M059J (cell line): ENCODE data around the gene TNS3. TPM values are rescaled to one million over a fixed set of nuclear protein-coding genes. Genes with fewer than 3 reads are reported as not detected.
"Not testable (repeated sequence)": the region's sequence is repeated elsewhere in the genome, so short reads cannot be mapped to it uniquely, and the experiment has no call there.

Experiments
- DNase-seq: peaks from one replicate; pipeline ENCODE4 v3.0.0-alpha.2; 2012; ENCODE audit warnings: low read depth
- total RNA-seq: library from RNA; depleted of rRNA; stranded (reverse); fragments of >200 nt; shearing (Covaris generic); gene quantifications from 2 replicates; pipeline ENCODE4 v1.2.3, GENCODE V29; 2014

Gene TNS3
- total RNA-seq, 1 experiment from 2014 or later, result 115 TPM

DNA sequence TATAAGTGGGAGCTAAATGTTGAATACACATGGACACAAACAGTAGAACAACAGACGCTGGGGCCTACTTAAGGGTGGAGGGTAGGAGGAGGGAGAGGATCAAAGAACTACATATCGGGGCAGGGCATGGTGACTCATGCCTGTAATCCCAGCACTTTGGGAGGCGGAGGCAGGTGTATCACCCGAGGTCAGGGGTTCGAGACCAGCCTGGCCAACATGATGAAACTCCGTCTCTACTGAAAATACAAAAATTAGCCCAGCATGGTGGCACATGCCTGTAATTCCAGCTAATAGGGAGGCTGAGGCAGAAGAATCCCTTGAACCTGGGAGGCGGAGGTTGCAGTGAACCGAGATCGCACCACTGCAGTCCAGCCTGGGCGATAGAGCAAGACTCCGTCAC, 319.8 kb downstream of the TNS3 start:
- not testable (repeated sequence) for DNase-seq

DNA sequence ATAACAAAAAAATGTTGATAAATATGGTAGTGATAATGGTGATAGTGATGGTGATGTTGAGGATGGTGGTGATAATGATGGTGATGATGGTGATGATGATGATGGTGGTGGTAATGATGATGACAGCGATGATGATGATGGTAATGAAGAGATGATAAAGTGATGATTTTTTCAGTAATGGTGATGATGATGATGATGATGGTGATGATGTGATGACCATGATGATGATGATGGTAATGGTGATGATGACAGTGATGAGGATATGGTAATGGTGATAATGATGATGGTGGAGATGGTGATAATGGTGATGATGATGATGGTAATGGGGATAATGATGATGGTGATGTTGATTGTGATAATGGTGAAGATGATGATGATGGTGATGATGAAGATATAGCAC, 321.6 kb downstream of the TNS3 start:
- DNase-seq, result no peak

DNA sequence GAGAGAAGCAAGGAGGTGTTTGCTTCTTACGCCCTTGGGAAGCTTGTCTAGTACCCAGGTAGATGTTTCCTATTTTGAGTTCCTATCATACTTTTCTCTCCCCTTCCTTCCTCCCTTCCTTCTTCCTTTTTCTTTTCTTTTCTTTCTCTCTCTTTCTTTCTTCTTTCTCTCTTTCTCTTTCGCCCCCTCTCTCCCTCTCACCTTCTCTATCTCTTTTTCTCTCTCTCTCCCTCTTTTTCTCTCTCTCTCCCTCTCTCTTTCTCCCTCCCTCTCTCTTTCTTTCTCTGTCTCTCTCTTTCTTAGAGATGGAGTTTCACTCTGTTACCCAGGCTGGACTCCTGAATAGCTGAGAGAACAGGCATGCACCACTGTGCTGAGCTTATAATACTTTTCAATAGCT, 322.2 kb downstream of the TNS3 start:
- no peak for DNase-seq

DNA sequence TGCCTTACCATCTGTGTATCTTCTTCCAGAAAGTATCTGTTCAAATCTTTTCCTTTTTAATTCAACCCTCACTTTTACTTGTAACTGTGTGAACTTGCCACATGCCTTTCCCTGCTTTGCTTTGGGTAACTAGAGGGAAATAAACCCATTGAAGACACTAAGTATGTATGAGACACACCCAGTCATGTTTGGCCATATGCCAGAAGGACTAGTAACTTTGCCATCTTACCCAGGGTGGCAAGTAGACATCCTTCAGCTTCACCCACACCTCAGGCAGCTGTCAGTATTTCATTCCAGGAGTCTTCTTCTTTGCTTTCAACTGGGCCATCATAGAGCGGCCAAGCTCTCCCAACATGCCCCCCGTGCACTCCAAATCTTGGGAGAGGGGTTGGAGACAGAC, 323.1 kb downstream of the TNS3 start:
- no peak for DNase-seq

DNA sequence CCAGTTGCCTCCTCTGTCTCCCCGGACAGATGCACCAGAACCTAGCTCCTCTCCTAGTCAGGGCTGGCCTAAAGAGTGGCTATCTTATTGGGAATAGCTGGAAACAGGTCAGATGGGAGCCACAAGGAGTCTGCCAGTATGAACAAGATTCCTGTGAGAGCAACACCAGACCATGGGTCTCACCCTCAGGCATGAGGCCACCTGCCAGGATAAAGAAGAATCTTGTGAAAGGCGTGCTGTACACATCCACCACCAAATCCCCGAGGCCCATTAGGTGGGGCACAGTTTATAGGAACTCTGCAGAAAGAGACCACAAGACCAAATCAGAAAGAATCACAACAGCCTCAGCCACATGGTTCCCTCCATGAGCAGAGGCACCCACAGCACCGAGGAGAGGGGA, 325.9 kb downstream of the TNS3 start:
- no peak for DNase-seq

DNA sequence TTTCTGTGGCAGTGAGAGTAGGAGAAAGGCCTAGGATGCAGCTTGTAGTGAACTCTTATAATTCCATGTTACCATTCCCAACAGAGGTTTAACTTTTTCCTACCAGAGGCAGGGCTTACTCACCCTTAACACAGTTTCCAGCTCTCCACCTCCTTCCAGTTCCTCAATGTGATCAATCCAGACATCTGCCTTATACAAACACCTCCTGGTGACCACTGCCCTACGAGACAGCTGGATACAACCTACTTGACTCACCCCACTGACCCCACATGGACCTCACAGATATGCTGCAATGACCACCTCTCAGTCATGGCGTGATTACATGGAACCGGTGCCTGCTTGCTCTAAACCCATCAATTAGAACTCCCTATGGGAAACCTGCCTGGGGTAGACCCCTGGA, 326.5 kb downstream of the TNS3 start:
- no peak for DNase-seq

DNA sequence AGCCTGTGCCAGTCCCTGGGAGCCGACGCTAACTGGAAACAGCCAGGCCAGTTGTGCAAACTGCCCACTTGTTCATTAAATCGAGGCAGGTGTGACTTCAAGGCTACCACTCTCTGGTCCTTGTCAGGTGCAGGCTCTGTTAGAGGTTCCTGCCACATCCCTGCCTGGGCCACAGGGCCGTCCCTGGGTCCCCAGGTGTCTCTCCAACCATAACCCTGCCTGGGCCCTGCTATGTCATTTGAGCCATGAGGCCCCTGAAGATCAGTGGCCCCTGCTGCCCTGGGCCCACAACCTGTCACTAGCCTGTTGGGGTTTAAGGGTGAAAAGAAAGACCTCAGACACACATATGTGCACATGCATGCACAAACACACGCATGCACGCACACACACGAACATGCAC, 326.9 kb downstream of the TNS3 start:
- no peak for DNase-seq

DNA sequence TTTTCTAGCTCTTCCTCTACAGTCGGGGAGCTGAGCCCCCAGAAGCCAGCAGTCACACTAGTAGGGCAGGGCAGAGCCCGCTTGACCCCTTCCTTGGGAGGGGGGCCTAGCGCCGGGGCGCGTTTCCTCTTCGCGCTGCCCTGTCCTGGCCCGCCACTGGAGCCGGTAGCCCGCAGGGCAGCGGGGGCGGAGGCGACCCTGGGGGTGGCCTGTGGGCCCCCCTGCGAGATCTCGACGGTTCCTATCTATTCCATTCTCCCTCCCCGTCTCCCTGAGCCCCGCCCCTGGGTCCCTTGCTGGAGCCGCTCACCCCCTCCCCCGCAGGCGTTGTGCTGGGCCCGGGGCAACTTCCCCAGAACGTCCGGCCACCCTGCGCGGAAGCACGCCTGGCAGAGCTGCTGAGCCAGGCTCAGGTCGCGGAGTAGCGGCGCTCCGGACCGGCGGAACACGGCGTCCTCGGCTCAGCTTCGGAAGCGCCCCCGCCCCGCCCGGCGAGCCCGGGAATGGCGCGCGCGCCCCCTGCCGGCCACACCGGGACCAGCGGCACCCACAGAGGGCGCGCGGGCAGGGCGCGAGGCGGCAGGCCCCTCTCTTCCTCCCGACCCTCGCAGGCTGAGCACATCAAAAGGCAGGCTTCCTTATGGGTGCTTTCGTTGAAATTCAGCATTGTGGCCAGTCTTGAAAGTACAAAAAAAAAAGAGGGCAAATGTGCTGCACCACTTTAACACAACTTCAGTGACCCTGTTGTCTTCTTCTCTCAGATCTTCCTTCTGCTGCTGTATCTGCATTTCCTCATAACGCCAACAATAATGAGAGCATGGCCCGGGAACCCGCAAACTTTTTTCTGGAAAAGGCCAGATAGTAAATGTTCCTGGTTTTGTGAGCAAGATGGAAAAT, 327.6 kb downstream of the TNS3 start:
- peak; percentile 80 for DNase-seq

DNA sequence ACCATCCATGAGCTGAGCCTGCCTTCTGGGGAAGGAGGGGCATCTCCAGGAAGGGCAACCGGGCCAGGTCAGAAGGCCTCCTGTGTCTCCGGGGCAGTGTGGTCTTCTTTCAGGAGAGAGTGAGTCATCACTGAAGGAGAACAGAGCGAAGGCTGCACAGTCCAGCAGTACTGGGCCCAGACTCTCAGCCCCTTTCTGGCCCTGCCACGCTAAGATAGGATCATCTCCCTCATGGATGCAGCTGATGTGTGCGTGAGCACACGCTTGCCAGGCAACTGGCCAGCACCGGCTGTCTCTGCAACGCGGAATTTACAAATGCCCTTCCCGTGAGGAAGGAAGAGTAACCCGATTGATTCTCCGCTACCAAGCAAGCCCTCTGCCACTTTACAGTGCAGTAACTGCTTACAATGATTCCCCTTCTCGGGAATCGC, 328.2 kb downstream of the TNS3 start:
- peak; percentile 92 for DNase-seq

DNA sequence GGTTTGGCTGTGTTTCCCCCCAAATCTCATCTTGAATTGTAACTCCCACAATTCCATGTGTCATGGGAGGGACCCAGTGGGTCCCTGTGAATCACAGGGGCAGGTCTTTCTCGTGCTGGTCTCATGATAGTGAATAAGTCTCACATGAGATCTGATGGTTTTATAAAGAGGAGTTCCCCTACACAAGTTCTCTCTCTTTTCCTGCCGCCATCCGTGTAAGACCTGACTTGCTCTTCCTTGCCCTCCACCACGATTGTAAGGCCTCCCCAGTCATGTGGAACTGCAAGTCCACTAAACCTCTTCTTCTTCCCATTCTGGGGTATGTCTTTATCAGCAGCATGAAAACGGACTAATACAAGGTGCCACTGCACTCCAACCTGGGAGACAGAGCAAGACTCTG, 329.2 kb downstream of the TNS3 start:
- DNase-seq, result no peak

DNA sequence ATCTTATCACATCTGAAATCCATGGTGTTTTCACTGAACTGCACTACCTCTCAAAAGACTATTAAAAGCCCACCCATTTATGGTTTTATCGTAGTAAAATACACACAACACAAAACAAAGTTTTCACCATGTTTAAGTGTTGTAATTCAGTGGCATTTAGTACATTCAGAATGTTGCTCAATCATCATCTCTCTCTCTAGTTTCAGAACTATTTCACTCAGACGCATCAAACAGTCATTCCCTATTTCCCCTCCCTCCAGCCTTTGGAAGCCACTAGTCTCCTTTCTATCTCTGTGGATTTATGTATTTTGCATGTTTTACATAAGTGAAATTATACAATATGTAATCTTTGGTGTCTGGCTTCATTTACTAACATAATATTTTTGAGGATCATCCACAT, 332.6 kb downstream of the TNS3 start:
- DNase-seq, result no peak

DNA sequence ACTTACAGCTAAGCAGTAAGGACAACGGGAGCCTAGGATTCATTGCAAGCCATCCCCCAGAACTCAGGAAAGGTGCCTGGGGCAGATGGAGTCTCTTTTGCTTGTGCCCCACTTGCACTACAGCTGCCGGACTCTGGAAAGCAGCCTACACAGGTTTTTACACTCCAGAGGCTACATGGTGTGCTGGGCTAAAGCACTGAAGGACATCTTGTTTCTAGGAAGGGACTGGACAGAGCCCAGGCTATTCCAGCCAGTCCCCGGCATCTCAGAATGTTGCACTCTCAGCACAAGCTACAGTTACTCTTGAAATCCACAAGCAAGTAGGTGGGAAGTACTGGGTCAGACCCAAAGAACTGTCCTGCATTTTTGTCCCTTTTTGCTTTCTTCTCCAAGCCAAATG, 333.1 kb downstream of the TNS3 start:
- DNase-seq, result no peak

DNA sequence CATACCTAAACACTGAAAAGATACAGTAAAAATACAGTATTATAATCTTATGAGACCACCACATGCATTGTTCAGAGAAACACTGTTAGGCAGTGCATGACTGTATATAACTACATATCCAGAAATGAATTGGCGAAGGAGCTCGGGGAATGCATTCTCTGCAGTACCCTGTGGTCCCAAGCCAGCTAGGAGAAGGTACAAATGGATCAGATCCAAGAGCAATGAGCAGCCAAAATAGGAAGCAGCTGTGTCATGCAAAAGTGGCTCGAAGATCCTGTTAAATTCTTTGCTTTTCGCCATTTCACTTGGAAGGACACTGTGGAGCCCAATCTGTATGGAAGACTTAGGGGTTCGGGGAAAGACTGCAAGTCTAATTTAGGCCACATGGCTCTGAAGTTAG, 334.8 kb downstream of the TNS3 start:
- no peak for DNase-seq

DNA sequence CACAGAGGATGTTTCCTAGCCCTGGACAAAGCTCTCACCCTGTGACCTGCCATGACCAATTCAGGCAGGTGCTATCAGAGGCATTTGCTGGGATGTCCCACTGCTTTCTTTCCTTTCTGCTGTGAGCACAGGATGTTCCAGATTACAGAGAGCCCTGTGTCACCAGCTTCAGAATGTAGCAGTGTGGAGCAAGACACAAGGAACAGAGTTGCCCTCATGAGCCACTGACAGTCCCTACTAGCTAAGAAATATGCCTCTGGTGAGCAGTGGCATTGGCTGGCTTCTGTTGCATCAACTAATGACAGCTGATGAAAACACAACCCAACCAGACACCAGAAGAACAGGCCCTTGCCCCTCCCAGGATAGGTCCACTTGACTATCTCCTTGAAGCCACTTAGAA, 337.2 kb downstream of the TNS3 start:
- DNase-seq, result no peak

DNA sequence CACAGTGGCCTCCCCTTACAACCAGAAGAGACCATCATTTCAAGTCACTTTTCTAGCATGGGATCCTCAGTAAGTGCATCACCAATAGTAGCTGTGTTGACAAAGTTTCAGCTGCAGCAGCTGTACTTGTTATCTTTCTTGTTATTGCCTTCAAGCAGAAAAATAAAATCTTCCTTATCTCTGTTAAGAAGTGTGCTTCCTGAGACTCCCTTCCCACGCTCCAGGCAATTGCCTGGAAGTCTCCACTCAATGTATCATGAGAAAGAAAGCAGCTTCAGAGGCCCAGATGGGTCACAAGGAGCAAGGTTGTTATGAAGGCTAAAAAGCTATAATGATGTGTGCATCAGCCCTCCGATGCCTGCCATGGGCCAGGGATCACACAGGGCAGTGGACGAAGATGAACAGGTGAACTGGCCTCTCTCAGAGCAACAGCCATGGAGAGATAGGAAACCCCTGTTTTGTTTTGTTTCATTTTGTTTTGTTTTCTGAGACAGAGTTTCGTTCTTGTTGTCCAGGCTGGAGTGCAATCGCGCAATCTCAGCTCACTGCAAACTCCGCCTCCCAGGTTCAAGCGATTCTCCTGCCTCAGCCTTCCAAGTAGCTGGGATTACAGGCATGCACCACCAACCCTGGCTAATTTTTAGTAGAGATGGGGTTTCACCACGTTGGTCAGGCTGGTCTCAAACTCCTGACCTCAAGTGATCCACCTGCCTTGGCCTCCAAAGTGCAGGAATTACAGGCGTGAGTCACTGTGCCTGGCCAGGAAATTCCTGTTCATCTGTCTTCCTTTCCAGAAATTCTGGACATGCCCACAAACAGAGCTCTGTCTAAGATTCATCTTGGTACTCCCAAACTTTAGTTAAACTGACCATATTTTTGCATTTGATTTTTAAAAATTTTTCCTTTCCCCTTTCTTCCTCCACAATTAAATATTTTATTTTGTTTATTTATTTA, 340.5 kb downstream of the TNS3 start:
- DNase-seq, result peak; percentile 61

DNA sequence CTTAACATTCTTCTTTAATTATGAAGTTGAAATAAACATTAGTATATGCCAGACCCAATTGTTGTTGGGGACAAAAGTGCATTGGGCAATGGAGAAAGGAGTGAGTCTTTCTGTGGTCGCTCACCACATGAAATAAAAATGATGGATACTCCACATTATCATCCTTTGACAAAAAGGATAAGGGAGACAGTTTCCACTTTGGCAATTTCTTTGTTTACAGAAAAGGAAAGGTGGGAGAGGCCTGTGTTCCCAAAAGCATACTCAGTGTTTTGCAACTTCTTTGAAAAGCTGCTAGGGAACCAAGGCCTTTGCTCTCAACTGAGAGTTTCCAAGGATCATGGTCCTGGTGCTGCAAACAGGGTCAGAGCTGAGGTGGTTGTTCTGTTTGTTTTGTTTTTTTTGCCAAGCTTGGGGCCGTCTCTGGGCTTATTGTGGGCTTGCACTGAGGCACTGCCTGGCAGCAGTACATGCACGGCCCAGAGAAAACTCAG, 341.9 kb downstream of the TNS3 start:
- DNase-seq, result no peak

DNA sequence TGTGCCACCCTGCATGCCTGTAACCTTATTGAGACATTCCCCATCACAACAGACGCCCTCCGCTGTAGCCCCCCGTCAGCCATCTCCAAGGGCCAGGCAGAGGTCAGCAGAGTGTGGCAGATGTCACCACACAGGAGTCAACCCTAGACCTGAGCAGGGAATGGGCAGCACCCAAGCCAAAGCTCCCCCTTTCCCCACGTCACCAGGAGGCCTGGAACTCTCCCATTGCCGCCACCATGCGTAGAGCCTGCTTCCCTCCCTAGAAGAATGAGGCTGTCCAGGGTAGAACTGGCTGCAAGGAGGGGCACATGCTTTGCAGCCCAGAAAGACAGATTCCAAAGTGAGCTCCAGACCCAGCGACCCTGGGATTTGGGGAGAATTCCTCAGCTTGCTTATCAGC, 342.9 kb downstream of the TNS3 start:
- DNase-seq, result no peak

DNA sequence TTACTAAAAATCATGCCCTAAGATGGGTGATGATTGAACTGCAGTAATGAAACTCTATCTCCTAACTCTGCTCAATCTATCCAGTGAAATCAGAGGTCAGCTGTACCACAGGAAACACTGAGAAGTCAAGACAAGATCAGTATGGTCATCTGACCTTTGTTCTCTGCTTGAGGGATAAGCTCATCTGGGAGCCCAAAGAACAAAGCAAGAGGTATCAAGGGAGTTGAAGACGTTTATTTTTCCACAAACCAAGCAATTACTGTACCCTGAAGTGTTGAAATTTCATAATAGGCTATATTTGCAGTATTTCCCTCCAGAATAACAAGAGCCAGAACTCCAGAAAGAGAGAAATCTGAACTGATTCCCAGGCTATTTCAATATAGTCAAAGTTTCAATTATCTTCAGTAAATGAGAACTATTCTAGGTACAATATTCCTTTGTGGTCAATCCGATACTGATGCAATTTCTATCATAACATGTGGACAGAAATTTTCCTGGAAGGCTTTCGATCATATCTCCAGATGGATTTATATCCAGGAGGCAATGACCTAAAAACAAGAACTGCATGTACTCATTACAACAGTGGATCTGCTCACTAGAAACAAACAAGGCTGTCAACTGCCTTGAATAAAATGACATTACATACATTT, 345.3 kb downstream of the TNS3 start:
- DNase-seq, result no peak

DNA sequence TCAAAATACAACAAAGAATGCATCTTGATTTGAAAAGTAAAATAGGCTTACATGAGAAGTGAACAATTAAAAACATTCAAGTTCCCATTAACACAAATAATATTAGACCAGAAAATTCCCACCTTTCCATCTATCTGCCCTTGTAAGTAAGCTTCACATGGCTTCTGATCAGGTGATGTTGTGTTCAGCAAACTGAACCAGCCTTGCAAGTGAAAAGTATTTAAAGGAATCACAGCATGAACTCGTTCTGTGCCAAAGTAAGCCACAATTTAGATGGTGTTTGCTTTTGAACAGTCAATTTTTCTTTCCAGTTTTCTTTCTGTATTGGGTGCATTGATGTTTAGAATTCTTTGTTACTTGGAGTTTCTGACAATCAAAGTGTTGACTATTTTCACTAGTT, 347.9 kb downstream of the TNS3 start:
- DNase-seq, result no peak

DNA sequence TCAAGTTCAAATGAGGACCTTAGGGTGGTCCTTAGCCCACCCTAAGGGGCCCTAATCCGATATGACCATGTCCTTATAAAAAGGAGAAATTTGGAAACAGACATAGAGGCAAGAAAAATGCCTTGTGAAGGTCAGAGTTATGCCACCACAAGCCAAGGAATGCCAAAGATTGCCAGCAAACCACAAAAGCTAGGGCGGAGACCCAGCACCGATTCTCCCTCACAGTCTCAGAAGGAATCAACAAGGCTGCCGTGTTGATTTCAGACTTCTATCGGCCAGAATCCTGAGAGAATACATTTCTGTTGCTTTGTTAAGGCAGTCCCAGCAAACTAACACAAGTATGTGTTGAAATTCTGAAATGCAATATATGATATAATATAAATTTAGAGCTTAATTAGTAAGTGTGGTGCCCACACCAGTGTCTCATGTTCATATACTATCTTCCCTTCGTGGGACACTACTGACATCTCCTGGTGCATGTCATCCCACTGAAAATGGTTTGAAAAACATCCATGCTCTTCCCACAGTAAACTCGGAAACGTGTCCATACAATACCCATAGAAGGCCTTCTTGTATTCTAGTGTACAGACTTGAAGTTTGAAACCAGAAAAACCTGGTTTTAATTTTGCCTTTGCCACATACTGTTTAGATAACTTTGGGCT, 349.0 kb downstream of the TNS3 start:
- DNase-seq, result peak; percentile 75

DNA sequence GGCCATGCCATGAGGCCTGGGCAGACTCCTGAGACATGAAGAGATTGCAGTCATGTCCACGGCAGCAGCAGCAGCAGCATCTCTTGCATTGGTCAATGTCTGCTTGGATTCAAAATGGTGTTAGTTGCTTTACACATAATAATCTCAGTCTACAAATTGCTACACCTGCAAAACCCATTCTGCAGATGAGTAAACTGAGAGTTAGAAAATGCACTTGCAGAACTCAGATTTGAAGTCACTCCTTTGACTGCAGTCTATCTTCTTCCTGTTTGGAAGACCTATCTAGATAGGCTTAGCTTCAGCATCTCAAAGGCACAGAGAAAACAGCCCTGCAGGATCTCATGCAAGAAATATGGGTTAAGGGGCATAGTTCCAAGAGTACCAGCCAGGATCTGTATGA, 350.3 kb downstream of the TNS3 start:
- DNase-seq, result no peak

DNA sequence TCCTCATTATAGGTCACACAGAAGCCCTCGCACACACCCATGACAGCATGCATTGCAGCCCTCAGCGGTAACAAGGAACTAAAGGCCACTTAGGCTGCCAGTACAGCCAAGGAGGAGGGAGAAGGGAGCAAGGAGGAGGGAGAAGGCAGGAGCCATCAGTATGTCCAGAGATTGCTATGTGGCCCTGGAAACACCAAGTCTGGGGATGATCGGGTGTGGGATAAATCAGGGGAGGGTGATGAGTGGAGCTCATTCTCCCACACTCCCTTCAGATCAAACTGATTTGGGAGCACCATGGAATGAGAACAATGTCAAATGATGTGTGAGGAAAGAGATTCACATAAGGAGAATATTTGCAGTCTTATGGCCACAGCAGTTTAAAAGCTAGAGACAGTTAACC, 350.9 kb downstream of the TNS3 start:
- no peak for DNase-seq
